B cell (primary cell): ENCODE data around the gene RNF4.

ENCODE experiments used
- EZH2 ChIP-seq: IDR thresholded peaks from 2 replicates; pipeline ENCODE4 v1.6.1; 2012; ENCODE audit warnings: borderline replicate concordance, low read depth, mild to moderate bottlenecking, moderate library complexity, low read length; ENCODE audit not compliant: insufficient read depth, poor library complexity, severe bottlenecking
- TF ChIP-seq, protein P1 (sequence below): fragments of 200-600 bp; IDR thresholded peaks from one replicate; pipeline ENCODE4 v1.8.0; 2022; ENCODE audit warnings: antibody characterized with exemption, mild to moderate bottlenecking

DNA sequence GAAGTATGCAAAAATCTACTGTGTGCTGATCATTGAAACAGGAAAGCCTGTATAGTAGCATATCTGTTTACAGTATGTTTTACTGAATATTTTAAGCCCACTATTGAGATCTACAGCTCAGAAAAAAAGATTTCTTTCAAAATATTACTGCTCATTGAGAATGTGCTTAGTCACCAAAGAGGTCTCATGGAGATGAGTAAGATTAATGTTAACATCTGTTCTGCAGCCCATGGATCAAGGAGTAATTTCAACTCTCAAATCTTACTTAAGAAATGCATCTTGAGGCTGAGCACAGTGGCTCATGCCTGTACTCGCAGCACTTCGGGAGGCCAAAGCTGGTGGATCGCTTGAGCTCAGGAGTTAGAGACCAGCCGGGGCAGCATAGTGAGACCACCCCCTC, 3.3 kb downstream of the RNF4 start:
- TF ChIP-seq, protein P1, sequence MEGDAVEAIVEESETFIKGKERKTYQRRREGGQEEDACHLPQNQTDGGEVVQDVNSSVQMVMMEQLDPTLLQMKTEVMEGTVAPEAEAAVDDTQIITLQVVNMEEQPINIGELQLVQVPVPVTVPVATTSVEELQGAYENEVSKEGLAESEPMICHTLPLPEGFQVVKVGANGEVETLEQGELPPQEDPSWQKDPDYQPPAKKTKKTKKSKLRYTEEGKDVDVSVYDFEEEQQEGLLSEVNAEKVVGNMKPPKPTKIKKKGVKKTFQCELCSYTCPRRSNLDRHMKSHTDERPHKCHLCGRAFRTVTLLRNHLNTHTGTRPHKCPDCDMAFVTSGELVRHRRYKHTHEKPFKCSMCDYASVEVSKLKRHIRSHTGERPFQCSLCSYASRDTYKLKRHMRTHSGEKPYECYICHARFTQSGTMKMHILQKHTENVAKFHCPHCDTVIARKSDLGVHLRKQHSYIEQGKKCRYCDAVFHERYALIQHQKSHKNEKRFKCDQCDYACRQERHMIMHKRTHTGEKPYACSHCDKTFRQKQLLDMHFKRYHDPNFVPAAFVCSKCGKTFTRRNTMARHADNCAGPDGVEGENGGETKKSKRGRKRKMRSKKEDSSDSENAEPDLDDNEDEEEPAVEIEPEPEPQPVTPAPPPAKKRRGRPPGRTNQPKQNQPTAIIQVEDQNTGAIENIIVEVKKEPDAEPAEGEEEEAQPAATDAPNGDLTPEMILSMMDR, result no peak
- TF ChIP-seq EZH2, result no peak
